NCI-H2171 (cell line): Measurements from ENCODE around the gene ARPC1A.
A peak's percentile ranks its signal among the peaks of the same experiment; 100 is the strongest.

Experiments used
- DNase-seq: peaks from one replicate; lab custom pipeline; 2025; lab: John Stamatoyannopoulos, UW

Gene ARPC1A

GRCh38 chr7:99390941-99391602 is 65.4 kb downstream of the ARPC1A start:
- no peak for DNase-seq

- DNase-seq, result no peak
Measured at GRCh38 chr7:99392046-99392445, 66.3 kb downstream of the ARPC1A start.

- DNase-seq, result peak; percentile 86
Measured at GRCh38 chr7:99392659-99393354, 67.1 kb downstream of the ARPC1A start.

- no peak for DNase-seq
Measured at GRCh38 chr7:99393355-99394187, 67.9 kb downstream of the ARPC1A start.

GRCh38 chr7:99394188-99394502 is 68.4 kb downstream of the ARPC1A start:
- no peak for DNase-seq

- no peak for DNase-seq
Measured at GRCh38 chr7:99395616-99396327, 70.1 kb downstream of the ARPC1A start.

- DNase-seq, result no peak
Measured at GRCh38 chr7:99396418-99397296, 71.0 kb downstream of the ARPC1A start.

- DNase-seq, result no peak
Measured at GRCh38 chr7:99397297-99397983, 71.7 kb downstream of the ARPC1A start.

GRCh38 chr7:99398891-99399445 is 73.3 kb downstream of the ARPC1A start:
- DNase-seq, result no peak

- no peak for DNase-seq
Measured at GRCh38 chr7:99399597-99399996, 73.9 kb downstream of the ARPC1A start.

GRCh38 chr7:99402854-99403253 is 77.2 kb downstream of the ARPC1A start:
- DNase-seq, result no peak

- DNase-seq, result no peak
Measured at GRCh38 chr7:99403764-99404163, 78.1 kb downstream of the ARPC1A start.

GRCh38 chr7:99404235-99404976 is 78.7 kb downstream of the ARPC1A start:
- DNase-seq, result no peak

- DNase-seq, result no peak
Measured at GRCh38 chr7:99404977-99405320, 79.3 kb downstream of the ARPC1A start.

- DNase-seq, result no peak
Measured at GRCh38 chr7:99406557-99406956, 80.9 kb downstream of the ARPC1A start.

- no peak for DNase-seq
Measured at GRCh38 chr7:99407872-99408378, 82.2 kb downstream of the ARPC1A start.

- peak; percentile 85 for DNase-seq
Measured at GRCh38 chr7:99408379-99409191, 82.9 kb downstream of the ARPC1A start, which contains the start of the genes BUD31 and PDAP1. Gene BUD31, plus strand, starts transcription at chr7:99408969. Its CDS starts 2,124 bp downstream, at chr7:99411093. Gene PDAP1, minus strand, starts transcription at chr7:99408597. Its CDS starts 49 bp downstream, at chr7:99408548.

- no peak for DNase-seq
Measured at GRCh38 chr7:99409192-99409572, 83.5 kb downstream of the ARPC1A start.

- no peak for DNase-seq
Measured at GRCh38 chr7:99409806-99410205, 84.1 kb downstream of the ARPC1A start.
